Mesodermal cell (in vitro differentiated cells): ENCODE data around the gene OR10AG1. TPM values are rescaled to one million over a fixed set of nuclear protein-coding genes. Genes with fewer than 3 reads are reported as not detected.

Experiments
- H3K27ac ChIP-seq: 2 replicates; pipeline ENCODE4 v1.7.0; 2013; ENCODE audit warnings: mild to moderate bottlenecking, low read depth, low read length, moderate library complexity; ENCODE audit not compliant: severe bottlenecking
- H3K36me3 ChIP-seq: 2 replicates; pipeline ENCODE4 v1.7.1; 2013; ENCODE audit warnings: mild to moderate bottlenecking, low read length, moderate library complexity; ENCODE audit not compliant: control insufficient read depth, insufficient read depth
- H3K4me1 ChIP-seq: one replicate; pipeline ENCODE4 v1.7.1; 2013; ENCODE audit warnings: mild to moderate bottlenecking, low read length; ENCODE audit not compliant: insufficient read depth, control insufficient read depth, poor library complexity, severe bottlenecking
- H3K4me3 ChIP-seq: 2 replicates; pipeline ENCODE4 v1.7.0; 2013; ENCODE audit warnings: low read length, control low read depth, mild to moderate bottlenecking; ENCODE audit not compliant: insufficient read depth, poor library complexity, severe bottlenecking; ENCODE audit errors: extremely low read depth
- H3K9me3 ChIP-seq: 2 replicates; pipeline ENCODE4 v1.7.1; 2013; ENCODE audit warnings: mild to moderate bottlenecking, low read length, moderate library complexity; ENCODE audit not compliant: control insufficient read depth
- WGBS, 2 experiments: methylation state at CpG; one replicate each; pipeline ENCODE4 v1.1.5; 2013; ENCODE audit warnings: missing lambda C conversion rate in 2 of 2; ENCODE audit not compliant: insufficient coverage in 2 of 2; 5-methylcytosine and 5-hydroxymethylcytosine counted together
- polyA plus RNA-seq, 2 experiments: library from polyadenylated mRNA; stranded (reverse); fragments of 50-300 nt; gene quantifications; one replicate each; pipeline ENCODE4 v1.2.3, GENCODE V29; 2013

The OR10AG1 gene, protein sequence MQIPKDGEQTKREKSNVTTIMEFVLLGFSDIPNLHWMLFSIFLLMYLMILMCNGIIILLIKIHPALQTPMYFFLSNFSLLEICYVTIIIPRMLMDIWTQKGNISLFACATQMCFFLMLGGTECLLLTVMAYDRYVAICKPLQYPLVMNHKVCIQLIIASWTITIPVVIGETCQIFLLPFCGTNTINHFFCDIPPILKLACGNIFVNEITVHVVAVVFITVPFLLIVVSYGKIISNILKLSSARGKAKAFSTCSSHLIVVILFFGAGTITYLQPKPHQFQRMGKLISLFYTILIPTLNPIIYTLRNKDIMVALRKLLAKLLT
- polyA plus RNA-seq (2013, experiment 1 of 2) = not detected
- not detected for polyA plus RNA-seq (2013, experiment 2 of 2)

DNA sequence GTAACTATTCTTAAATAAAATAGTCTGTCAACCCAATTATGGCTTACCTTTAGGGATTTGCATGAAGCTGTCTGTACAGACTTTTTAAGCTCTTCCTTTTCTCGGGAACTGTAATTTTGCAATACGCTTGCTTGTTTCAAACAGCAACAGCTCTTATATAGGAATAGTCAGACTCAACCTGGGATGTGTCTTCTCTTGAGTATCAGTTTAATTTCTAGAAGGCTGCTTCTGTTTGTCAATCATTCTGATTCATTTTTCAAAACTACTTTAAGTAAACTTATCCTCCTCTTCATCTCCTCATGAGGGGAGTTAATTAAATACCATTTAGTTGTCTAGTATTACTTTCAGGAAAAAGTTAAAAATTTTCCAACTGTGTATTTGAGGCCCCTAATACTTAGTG is at the start of gene OR10AG1:
OR10AG1 (minus strand) TSS at position 101 of the 400 bp plus-strand sequence; CDS start at position 63, 38 bp downstream.
- WGBS, 2 experiments = 86% methylated on average over 1 of the region's 2 CpGs; no CpG with 5 or more reads in 1 of the 2 experiments
- Histone ChIP-seq H3K4me3 (no peak within 1 kb of the TSS), H3K4me1 (peaks cover 7% of the 10 kb centered on the region), H3K27ac (no peak within 1 kb of the TSS), H3K36me3 (no peaks in the 10 kb centered on the region), H3K9me3 (no peaks in the 10 kb centered on the region)

DNA sequence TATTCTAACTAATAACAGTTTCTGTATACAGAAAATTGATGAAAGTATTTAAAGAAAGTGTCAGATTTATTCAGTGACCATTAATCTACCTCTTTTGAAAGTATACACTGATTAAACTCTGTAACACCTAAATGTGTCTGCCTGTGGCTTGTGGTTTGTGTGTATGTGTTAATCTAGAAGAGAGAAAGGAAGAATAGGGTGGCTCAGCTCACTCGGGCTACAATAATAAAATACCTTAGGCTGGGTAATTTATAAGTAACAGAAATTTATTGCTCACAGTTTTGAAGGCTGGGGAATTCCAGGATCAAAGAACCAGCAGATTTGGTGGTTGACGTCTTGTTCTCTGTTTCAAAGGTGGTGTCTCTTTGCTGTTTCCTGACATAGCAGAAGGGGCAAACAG is 44.1 kb upstream of the OR10AG1 start:
- no peaks in the 10 kb centered on the region for H3K9me3 ChIP-seq
- H3K4me1 ChIP-seq = no peaks in the 10 kb centered on the region
- H3K27ac ChIP-seq = no peak overlapping the region
- WGBS, 2 experiments = 100% methylated on average over 1 of the region's 2 CpGs; no CpG with 5 or more reads in 1 of the 2 experiments
- no peak overlapping the region for H3K4me3 ChIP-seq
- H3K36me3 ChIP-seq = no peaks in the 10 kb centered on the region

DNA sequence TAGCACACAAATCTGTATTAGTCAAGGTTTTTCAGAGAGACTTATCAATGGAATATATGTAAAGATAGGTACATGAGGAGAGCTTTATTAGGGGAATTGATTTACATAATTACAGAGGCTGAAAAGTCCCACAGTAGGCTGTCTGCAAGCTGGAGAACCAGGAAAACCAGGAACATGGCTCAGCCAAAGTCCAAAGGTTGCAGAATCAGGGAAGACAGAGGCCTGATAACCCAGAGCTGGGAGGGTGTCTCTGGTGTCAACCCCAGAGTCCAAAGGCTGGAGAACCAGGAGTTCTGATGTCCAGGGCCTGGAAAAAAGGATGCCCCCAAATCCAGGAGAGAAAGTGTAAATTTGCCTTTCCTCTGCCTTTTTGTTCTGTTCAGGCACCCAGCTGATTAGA is 41.0 kb upstream of the OR10AG1 start:
- Histone ChIP-seq H3K4me3 (no peak overlapping the region), H3K27ac (no peak overlapping the region), H3K4me1 (no peaks in the 10 kb centered on the region), H3K36me3 (no peaks in the 10 kb centered on the region), H3K9me3 (no peaks in the 10 kb centered on the region)

DNA sequence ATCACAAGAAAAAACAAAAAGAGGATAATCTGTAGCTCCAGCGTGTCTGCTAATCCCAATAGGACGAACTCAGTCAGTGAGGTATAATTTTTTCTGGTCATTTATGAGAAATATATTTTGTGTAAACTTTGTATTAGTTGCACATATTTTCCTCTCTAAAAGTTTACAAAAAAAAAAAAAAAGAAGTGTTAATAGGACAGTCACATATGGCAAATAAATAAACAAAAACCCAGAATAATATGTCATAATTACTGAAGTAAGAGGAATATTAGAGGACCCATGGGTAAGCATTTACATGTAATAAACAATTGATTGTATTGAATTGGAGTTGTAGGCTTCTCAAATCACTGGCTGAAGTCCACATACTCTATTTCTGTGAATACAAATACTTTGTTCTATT is 24.8 kb upstream of the OR10AG1 start, which contains the start of gene OR5F1:
OR5F1 (minus strand) TSS at position 101 of the 400 bp plus-strand sequence; CDS start at position 101, 0 bp downstream.
- WGBS, 2 experiments = no CpG with 5 or more reads among the region's 2 CpGs
- H3K4me3 ChIP-seq = no peak within 1 kb of the TSS
- H3K27ac ChIP-seq = no peak within 1 kb of the TSS
- no peaks in the 10 kb centered on the region for H3K9me3 ChIP-seq
- H3K4me1 ChIP-seq = no peaks in the 10 kb centered on the region
- no peaks in the 10 kb centered on the region for H3K36me3 ChIP-seq

DNA sequence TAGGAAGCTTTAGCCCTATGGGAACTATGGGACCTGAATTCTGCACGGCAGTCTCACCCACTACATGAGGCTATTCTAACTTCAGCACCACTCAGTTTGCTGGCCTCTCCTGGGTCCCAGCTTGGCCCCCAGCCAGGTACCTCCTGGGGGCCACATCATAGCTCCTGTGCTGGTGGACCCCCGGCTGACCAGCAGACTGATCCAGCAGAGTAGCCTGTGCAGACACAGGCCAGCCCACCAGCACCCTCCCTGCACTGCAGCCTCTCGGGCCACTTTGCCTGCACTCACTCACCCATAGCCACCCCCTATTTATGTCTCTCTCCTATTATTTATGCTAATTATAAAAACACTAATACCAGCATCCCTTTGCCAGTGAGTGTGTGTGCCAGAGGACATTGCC is 1.2 kb upstream of the OR10AG1 start:
- WGBS, 2 experiments = 86 to 90% methylated on average over 2 to 3 of the region's 3 CpGs
- H3K27ac ChIP-seq = no peak overlapping the region
- H3K36me3 ChIP-seq = no peaks in the 10 kb centered on the region
- no peaks in the 10 kb centered on the region for H3K9me3 ChIP-seq
- no peak overlapping the region for H3K4me3 ChIP-seq
- peaks cover 7% of the 10 kb centered on the region for H3K4me1 ChIP-seq

DNA sequence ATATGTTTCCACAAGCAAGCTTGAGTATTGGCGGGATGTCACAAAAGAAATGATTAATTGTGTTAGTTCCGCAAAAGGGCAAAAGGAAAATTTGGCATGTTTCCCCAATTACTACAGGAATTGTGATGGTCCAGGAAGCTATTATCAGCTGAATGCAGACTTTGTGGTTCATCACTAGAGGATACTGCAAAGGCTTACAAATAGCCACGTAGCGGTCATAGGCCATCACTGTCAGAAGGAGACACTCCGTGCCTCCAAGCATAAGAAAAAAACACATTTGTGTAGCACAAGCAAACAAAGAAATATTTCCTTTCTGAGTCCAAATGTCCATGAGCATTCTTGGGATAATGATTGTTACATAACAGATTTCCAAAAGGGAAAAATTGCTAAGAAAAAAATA is 1.8 kb downstream of the OR10AG1 start:
- Histone ChIP-seq H3K27ac (no peak overlapping the region), H3K4me1 (peaks cover 7% of the 10 kb centered on the region), H3K9me3 (no peaks in the 10 kb centered on the region), H3K36me3 (no peaks in the 10 kb centered on the region), H3K4me3 (no peak overlapping the region)
- WGBS, 2 experiments = 81 to 87% methylated on average over 3 to 4 of the region's 5 CpGs

DNA sequence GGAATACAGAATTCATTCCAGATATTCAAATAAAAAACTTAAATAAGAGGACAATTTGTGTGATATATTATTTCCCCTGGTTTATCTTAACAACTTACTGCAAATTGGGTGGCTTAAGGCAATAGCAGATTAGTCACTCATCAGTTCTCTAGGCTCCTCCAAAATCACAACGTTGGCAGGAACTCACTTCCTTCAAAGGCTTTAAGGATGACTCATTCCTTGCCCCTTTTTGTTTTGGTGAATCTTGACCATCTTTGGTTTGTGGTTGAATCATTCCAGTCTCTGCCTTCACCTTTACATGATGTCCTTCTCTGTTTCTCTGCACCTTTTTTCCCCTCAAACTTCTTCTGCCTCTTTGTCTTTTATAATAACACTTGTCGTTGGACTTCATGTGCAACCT is 3.4 kb downstream of the OR10AG1 start:
- Histone ChIP-seq H3K9me3 (no peaks in the 10 kb centered on the region), H3K4me3 (no peak overlapping the region)
- 0% methylated on average over 1 of the region's 2 CpGs; no CpG with 5 or more reads in 1 of the 2 experiments for WGBS, 2 experiments

DNA sequence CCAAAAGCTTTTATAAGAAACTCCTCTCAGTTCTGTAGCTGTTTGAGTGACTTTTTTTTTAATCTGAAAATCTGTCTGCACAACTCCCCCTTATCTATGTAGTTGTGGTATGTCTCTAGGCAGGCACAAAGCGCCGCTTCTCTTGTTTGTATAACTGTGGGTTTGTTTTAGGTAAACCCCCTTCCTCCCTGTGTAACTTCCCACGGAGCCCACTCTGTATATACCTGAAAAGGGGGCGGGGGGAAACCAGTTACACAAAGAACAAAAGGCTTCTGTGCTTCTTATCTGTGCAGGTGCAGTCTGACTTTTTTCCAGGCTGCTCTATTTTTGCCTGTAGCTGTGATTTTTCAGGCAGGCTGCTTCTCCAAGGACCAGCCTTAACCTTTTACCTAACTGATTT is 13.2 kb downstream of the OR10AG1 start:
- H3K27ac ChIP-seq = no peak overlapping the region
- H3K4me1 ChIP-seq = no peaks in the 10 kb centered on the region
- no peaks in the 10 kb centered on the region for H3K9me3 ChIP-seq
- no peaks in the 10 kb centered on the region for H3K36me3 ChIP-seq
- 80% methylated on average over 1 of the region's 4 CpGs; no CpG with 5 or more reads in 1 of the 2 experiments for WGBS, 2 experiments
- no peak overlapping the region for H3K4me3 ChIP-seq

More for the DNA sequence above, 3.4 kb downstream of the OR10AG1 start:
- Histone ChIP-seq H3K4me1 (peaks cover 7% of the 10 kb centered on the region), H3K27ac (no peak overlapping the region), H3K36me3 (no peaks in the 10 kb centered on the region)

DNA sequence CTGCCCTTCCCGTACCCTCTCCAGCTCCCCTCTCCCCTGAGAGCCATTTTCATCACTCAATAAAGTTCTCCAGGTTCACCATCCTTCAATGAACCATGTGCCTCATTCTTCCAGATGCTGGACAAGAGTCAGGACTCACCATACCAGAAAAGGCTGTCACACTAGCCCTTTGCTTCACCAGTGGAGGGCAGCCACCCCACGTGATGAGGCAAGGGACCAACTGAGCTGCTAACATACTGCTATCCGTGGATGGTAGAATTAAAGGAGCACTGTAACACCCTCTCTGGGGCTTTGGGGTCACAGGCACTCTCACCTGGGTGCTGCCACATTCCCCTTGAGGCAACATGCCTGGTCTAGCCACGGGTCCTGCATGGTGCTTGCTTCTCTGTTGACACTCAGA is 20.4 kb downstream of the OR10AG1 start:
- 86 to 92% methylated on average over 4 of the region's 4 CpGs for WGBS, 2 experiments
- Histone ChIP-seq H3K9me3 (no peaks in the 10 kb centered on the region), H3K36me3 (no peaks in the 10 kb centered on the region), H3K4me1 (no peaks in the 10 kb centered on the region), H3K4me3 (no peak overlapping the region), H3K27ac (no peak overlapping the region)

DNA sequence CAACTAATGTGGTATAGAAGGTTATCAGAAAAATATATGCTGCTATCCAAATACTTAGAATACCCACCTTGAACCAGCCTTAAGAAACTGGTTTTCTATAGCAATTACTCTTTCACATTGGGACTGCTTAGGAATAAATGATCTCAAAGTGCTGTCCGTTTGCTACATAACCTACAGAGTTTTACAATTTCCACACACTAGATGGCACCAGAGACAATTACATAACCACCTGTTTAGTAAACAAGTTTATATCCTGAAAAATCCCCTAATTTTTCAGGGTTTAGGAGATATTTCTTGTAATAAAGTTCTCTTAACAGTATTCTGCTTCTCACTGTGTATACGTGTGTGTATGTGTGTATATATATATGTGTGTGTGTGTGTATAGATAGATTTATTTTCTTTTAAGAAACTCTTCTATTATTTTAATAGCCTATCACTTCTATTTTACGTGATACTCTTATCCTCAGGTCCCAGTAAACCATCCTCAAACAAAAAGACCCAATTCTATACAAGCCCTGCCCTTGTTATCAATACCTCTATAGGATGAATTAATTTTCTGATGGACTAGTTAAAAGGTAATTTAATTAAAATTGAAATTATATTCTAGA is 26.9 kb downstream of the OR10AG1 start:
- H3K27ac ChIP-seq = no peak overlapping the region
- no peaks in the 10 kb centered on the region for H3K4me1 ChIP-seq
- no peak overlapping the region for H3K4me3 ChIP-seq
- no CpG with 5 or more reads among the region's 3 CpGs for WGBS, 2 experiments
- H3K36me3 ChIP-seq = no peaks in the 10 kb centered on the region
- H3K9me3 ChIP-seq = no peaks in the 10 kb centered on the region

DNA sequence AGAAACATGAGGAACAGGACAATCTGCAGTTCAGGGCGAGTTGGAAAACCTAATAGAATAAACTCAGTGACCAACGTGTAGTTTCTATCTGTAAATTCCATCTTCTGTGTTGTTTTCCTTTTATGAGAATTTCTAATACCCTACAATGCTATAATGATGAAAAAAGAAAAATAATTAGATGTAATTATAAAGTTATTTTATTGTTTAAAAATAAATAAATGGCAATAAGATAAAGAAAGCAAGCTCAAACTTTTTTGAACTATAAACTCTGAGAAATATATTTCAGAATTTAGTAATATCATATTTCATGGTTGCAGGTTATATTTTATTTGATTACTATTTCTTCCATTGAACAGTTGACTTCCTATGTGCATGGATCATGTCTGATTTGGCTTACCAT is 33.4 kb downstream of the OR10AG1 start, which contains the start of gene OR5I1:
OR5I1 (minus strand) TSS at position 101 of the 400 bp plus-strand sequence; CDS start at position 101, 0 bp downstream.
- H3K4me3 ChIP-seq = no peak within 1 kb of the TSS
- no CpG with 5 or more reads among the region's 2 CpGs for WGBS, 2 experiments
- no peak within 1 kb of the TSS for H3K27ac ChIP-seq
- H3K36me3 ChIP-seq = no peaks in the 10 kb centered on the region
- no peaks in the 10 kb centered on the region for H3K4me1 ChIP-seq
- H3K9me3 ChIP-seq = no peaks in the 10 kb centered on the region
